ENCODE data around the gene GSTP1.

GRCh38 chr11:67617243-67617953, 33.8 kb downstream of the GSTP1 start:
- TF ChIP-seq RAD21 (IDR thresholded peaks at IDR 0.05; ENCODE audit: low read depth) (no peak), POLR2AphosphoS5 (IDR thresholded peaks at IDR 0.05; ENCODE audit: low read depth, low read length) (no peak), CTCF (IDR thresholded peaks at IDR 0.05 in 2 of 3, conservative IDR thresholded peaks at IDR 0.05 in 1 of 3; ENCODE audit: borderline replicate concordance in 1 of 3, insufficient read depth in 1 of 3, low read depth in 2 of 3, low read length in 2 of 3) (no peak), SIN3A (IDR thresholded peaks at IDR 0.05; ENCODE audit: low read depth) (no peak), ZNF274 (IDR thresholded peaks at IDR 0.05; ENCODE audit: low read depth, low read length) (no peak), EZH2 (IDR thresholded peaks at IDR 0.05) (no peak), POLR2A (IDR thresholded peaks at IDR 0.05; ENCODE audit: borderline replicate concordance, extremely low read depth, insufficient read depth, insufficient read length) (no peak)

All from HCT116 (cell line).